Mesenteric fat pad (tissue), 1 donor: ENCODE measurements around the gene CORO1C. TPM values are rescaled to one million over a fixed set of nuclear protein-coding genes. Genes with fewer than 3 reads are reported as not detected.
"Not testable (repeated sequence)": the region's sequence is repeated elsewhere in the genome, so short reads cannot be mapped to it uniquely, and the experiment has no call there.

Experiments
- DNase-seq: peaks from one replicate; pipeline ENCODE4 v3.0.0-alpha.2; 2020; ENCODE audit warnings: low spot score
- total RNA-seq: library from RNA; stranded (reverse); fragmentation: NEBNext Ultra II Directional; extraction: Animal tissue kit (Norgen Biotek cat#: 25700); gene quantifications from one replicate; pipeline ENCODE4 v1.2.1, GENCODE V29; 2021
- donor health status: DM: yes; HTN: yes; CAD: no.

The CORO1C gene
- total RNA-seq, 1 donor from 2014 or later, result 241 TPM

GRCh38 chr12:108620236-108620879 is 111.0 kb downstream of the CORO1C start:
- no peak for DNase-seq

- no peak for DNase-seq
Measured at GRCh38 chr12:108619369-108620160, 111.8 kb downstream of the CORO1C start.

- not testable (repeated sequence) for DNase-seq
Measured at GRCh38 chr12:108618953-108619274, 112.4 kb downstream of the CORO1C start.

- DNase-seq, result no peak
Measured at GRCh38 chr12:108618079-108618952, 113.0 kb downstream of the CORO1C start.

- DNase-seq, result no peak
Measured at GRCh38 chr12:108616941-108617858, 114.1 kb downstream of the CORO1C start.

GRCh38 chr12:108616359-108616758 is 115.0 kb downstream of the CORO1C start:
- DNase-seq, result no peak

- DNase-seq, result no peak
Measured at GRCh38 chr12:108615918-108616317, 115.4 kb downstream of the CORO1C start.

GRCh38 chr12:108614639-108615038 is 116.7 kb downstream of the CORO1C start:
- DNase-seq, result no peak

- DNase-seq, result no peak
Measured at GRCh38 chr12:108614041-108614440, 117.3 kb downstream of the CORO1C start.

- no peak for DNase-seq
Measured at GRCh38 chr12:108613548-108613947, 117.8 kb downstream of the CORO1C start.

GRCh38 chr12:108612788-108613282 is 118.5 kb downstream of the CORO1C start:
- DNase-seq, result no peak

GRCh38 chr12:108611884-108612415 is 119.4 kb downstream of the CORO1C start:
- no peak for DNase-seq

GRCh38 chr12:108610856-108611605 is 120.3 kb downstream of the CORO1C start:
- no peak for DNase-seq

- no peak for DNase-seq
Measured at GRCh38 chr12:108610336-108610815, 120.9 kb downstream of the CORO1C start.

- no peak for DNase-seq
Measured at GRCh38 chr12:108609537-108610335, 121.6 kb downstream of the CORO1C start.

GRCh38 chr12:108608616-108609015 is 122.7 kb downstream of the CORO1C start:
- no peak for DNase-seq

GRCh38 chr12:108607981-108608600 is 123.2 kb downstream of the CORO1C start:
- no peak for DNase-seq

GRCh38 chr12:108606492-108606891 is 124.8 kb downstream of the CORO1C start:
- no peak for DNase-seq
